ENCODE data around the gene RAB5IF. TPM values are rescaled to one million over a fixed set of nuclear protein-coding genes. Genes with fewer than 3 reads are reported as not detected.

Gene RAB5IF
- total and polyA plus RNA-seq, 2 of the 4 experiments (the other 2 are of a cell fraction), result 74.0 to 93.1 TPM

- CTCF ChIA-PET, result interaction anchor here (0.9 kb wide), 1 partner anchor 34 kb away, joined by 3 read pairs; no protein-coding TSS in a partner anchor
- H3K4ac ChIP-seq (ENCODE audit: low read depth, low read length), result no peak overlapping the region
- H3K23ac ChIP-seq (ENCODE audit: low read depth, low read length), result no peak overlapping the region
- H2AFZ ChIP-seq (replicated peaks; ENCODE audit: low read length, poor library complexity), result peak overlapping the region; percentile 47
- H4K5ac ChIP-seq (ENCODE audit: low read depth, low read length), result no peak overlapping the region
- DNase-seq, result peak; percentile 65
- no peak overlapping the region for H2BK120ac ChIP-seq (ENCODE audit: low read depth, low read length)
- H3K4me3 ChIP-seq (ENCODE audit: insufficient read depth, low read depth, low read length), result no peak overlapping the region
- in situ Hi-C loops (cut with MboI; ENCODE audit: low sequenced_read_pairs) (no loop called here), dilution Hi-C loops (cut with HindIII; ENCODE audit: low sequenced_read_pairs, unreplicated experiment) (no loop called here), intact Hi-C loops (cut with micrococcal nuclease) (no loop called here)
- no TSS peak for BruUV-seq (replicated peaks)
- peak overlapping the region; percentile 1; the same call in 1 of the 2 replicates for H2AK5ac ChIP-seq (ENCODE audit: low read depth, low read length)
- WGBS, 2 experiments (ENCODE audit: extremely low coverage in 2 of 2, insufficient read length in 1 of 2), result 90% methylated on average over 2 of the region's 7 CpGs; no CpG with 5 or more reads in 1 of the 2 experiments
- peaks cover 6% of the 10 kb centered on the region for H3K4me1 ChIP-seq (ENCODE audit: control insufficient read depth, insufficient read depth, low read length)
- H3K9ac ChIP-seq (ENCODE audit: low read depth, low read length), result no peak overlapping the region
- H2AK9ac ChIP-seq (replicated peaks; ENCODE audit: low read depth, low read length, poor library complexity), result no peak overlapping the region
- H4K8ac ChIP-seq (ENCODE audit: low read depth in 2 of 2, low read length in 2 of 2), result no peak overlapping the region
- H3K27ac ChIP-seq (ENCODE audit: insufficient read depth, low read length), result no peak overlapping the region
- no peak overlapping the region for H2BK15ac ChIP-seq (ENCODE audit: low read depth, low read length)
- no peak overlapping the region for H3K4me2 ChIP-seq (ENCODE audit: low read depth, low read length)
- peaks cover 4% of the 10 kb centered on the region for H3K9me3 ChIP-seq (ENCODE audit: control insufficient read depth, insufficient read depth, low read length)
- no peak overlapping the region for H3K14ac ChIP-seq (replicated peaks; ENCODE audit: low read depth, low read length)
- H3K9me1 ChIP-seq (ENCODE audit: insufficient read depth, low read length), result peaks cover 10% of the 10 kb centered on the region
- H3K27me3 ChIP-seq (ENCODE audit: control insufficient read depth, insufficient read depth, low read length), result no peaks in the 10 kb centered on the region
- H2BK5ac ChIP-seq (ENCODE audit: low read depth, low read length, poor library complexity, severe bottlenecking), result no peak overlapping the region
- H3K56ac ChIP-seq (ENCODE audit: extremely low read depth, insufficient read depth, low read length), result no peak overlapping the region
- peaks cover 3% of the 10 kb centered on the region; the same call in 1 of the 2 replicates for H4K20me1 ChIP-seq (ENCODE audit: insufficient read depth, low read length)
- H4K91ac ChIP-seq (ENCODE audit: insufficient read depth, low read depth, low read length), result no peak overlapping the region
- H3K18ac ChIP-seq (ENCODE audit: low read depth, low read length), result no peak overlapping the region
- no peak overlapping the region for H2BK20ac ChIP-seq (ENCODE audit: low read depth, low read length)
- TF ChIP-seq SMC3 (IDR thresholded peaks at IDR 0.05; ENCODE audit: low read depth, low read length) (no peak), CEBPB (IDR thresholded peaks at IDR 0.05; ENCODE audit: low read depth, low read length) (no peak), CTCF (conservative IDR thresholded peaks at IDR 0.05; ENCODE audit: low read depth, low read length) (no peak), FOS (IDR thresholded peaks at IDR 0.05; ENCODE audit: low read depth, low read length) (no peak), RCOR1 (IDR thresholded peaks at IDR 0.05; ENCODE audit: insufficient replicate concordance, low read length) (no peak), NFE2L2 (IDR thresholded peaks at IDR 0.05; ENCODE audit: low read depth, low read length) (no peak), MXI1 (IDR thresholded peaks at IDR 0.05; ENCODE audit: borderline replicate concordance, low read depth, low read length) (no peak), USF2 (IDR thresholded peaks at IDR 0.05; ENCODE audit: low read depth, low read length) (no peak), ELK1 (IDR thresholded peaks at IDR 0.05; ENCODE audit: borderline replicate concordance, low read depth, low read length) (no peak), POLR2A (IDR thresholded peaks at IDR 0.05; ENCODE audit: low read depth, low read length) (no peak), RFX5 (IDR thresholded peaks at IDR 0.05; ENCODE audit: low read depth, low read length) (no peak), MAFK (IDR thresholded peaks at IDR 0.05; ENCODE audit: low read depth, low read length) (no peak), CHD1 (IDR thresholded peaks at IDR 0.05; ENCODE audit: low read depth, low read length) (no peak), BHLHE40 (IDR thresholded peaks at IDR 0.05; ENCODE audit: low read depth, low read length) (no peak), RAD21 (IDR thresholded peaks at IDR 0.05; ENCODE audit: low read length) (no peak)
- POLR2A ChIA-PET (ENCODE audit: unreplicated experiment), result no interaction called here
- no peak for ATAC-seq (ENCODE audit: low read depth)
- H3K79me1 ChIP-seq (ENCODE audit: low read depth in 1 of 2, low read length in 2 of 2), result peaks cover 4 to 11% of the 10 kb centered on the region in 2 experiments; a peak in 3 of 4 replicates
- H3K36me3 ChIP-seq (ENCODE audit: control insufficient read depth, insufficient read depth, low read length), result no peaks in the 10 kb centered on the region
Measured at GRCh38 chr20:36569847-36570429, 35.6 kb upstream of the RAB5IF start.
